GM23338 (cell line): ENCODE data around the gene ZNF366. TPM values are rescaled to one million over a fixed set of nuclear protein-coding genes. Genes with fewer than 3 reads are reported as not detected.

Source experiments
- ATAC-seq: fragments of 200-7000 bp; cut with Tn5 transposase; 3 replicates; pipeline ENCODE4 v1.9.1; 2020
- DNase-seq: peaks from one replicate; pipeline ENCODE4 v3.0.0-alpha.2; 2015; ENCODE audit warnings: low spot score
- H2AFZ ChIP-seq: fragments of 200-600 bp; sonication (generic); 2 replicates; pipeline ENCODE4 v1.8.0; 2016; ENCODE audit warnings: antibody characterized with exemption, mild to moderate bottlenecking, moderate library complexity
- H3F3A ChIP-seq: fragments of 200-600 bp; sonication (generic); replicated peaks from 2 replicates; pipeline ENCODE4 v1.8.0; 2017; ENCODE audit warnings: antibody characterized with exemption, mixed run types, low read depth
- H3K27ac ChIP-seq: fragments of 200-600 bp; sonication (generic); 2 replicates; pipeline ENCODE4 v1.6.1; 2016; ENCODE audit warnings: low read depth
- H3K27me3 ChIP-seq: fragments of 200-600 bp; sonication (generic); 2 replicates; pipeline ENCODE4 v1.8.0; 2016; ENCODE audit warnings: mild to moderate bottlenecking, mixed run types, moderate library complexity; ENCODE audit not compliant: insufficient read depth
- H3K36me3 ChIP-seq: fragments of 200-600 bp; sonication (generic); 2 replicates; pipeline ENCODE4 v1.8.0; 2016; ENCODE audit warnings: mild to moderate bottlenecking; ENCODE audit not compliant: insufficient read depth
- H3K4me1 ChIP-seq: fragments of 200-600 bp; sonication (generic); 2 replicates; pipeline ENCODE4 v1.8.0; 2016; ENCODE audit warnings: mild to moderate bottlenecking, moderate library complexity; ENCODE audit not compliant: insufficient read depth
- H3K4me2 ChIP-seq: fragments of 200-600 bp; sonication (generic); 2 replicates; pipeline ENCODE4 v1.7.1; 2017; ENCODE audit warnings: mixed run types
- H3K4me3 ChIP-seq: fragments of 200-600 bp; sonication (generic); 2 replicates; pipeline ENCODE4 v1.6.1; 2016; ENCODE audit warnings: mixed run types
- H3K79me2 ChIP-seq: fragments of 200-600 bp; sonication (generic); replicated peaks from 2 replicates; pipeline ENCODE4 v1.8.0; 2017; ENCODE audit warnings: mild to moderate bottlenecking; ENCODE audit not compliant: insufficient read depth
- H3K9me2 ChIP-seq: fragments of 200-600 bp; sonication (generic); 2 replicates; pipeline ENCODE4 v1.8.0; 2017; ENCODE audit not compliant: insufficient read depth
- H4K20me1 ChIP-seq: fragments of 200-600 bp; sonication (generic); replicated peaks from 2 replicates; pipeline ENCODE4 v1.8.0; 2017; ENCODE audit warnings: mild to moderate bottlenecking; ENCODE audit not compliant: insufficient read depth
- H3K27ac Mint-ChIP-seq: 2 replicates; pipeline ENCODE4 v1.8.0; 2020; ENCODE audit warnings: inconsistent platforms, mild to moderate bottlenecking, moderate library complexity, mixed read lengths
- H3K27me3 Mint-ChIP-seq: 3 replicates; pipeline ENCODE4 v1.8.0; 2022; ENCODE audit warnings: low read depth, mild to moderate bottlenecking, moderate library complexity, mixed read lengths, inconsistent platforms; ENCODE audit not compliant: insufficient read depth, poor library complexity
- H3K36me3 Mint-ChIP-seq: 3 replicates; pipeline ENCODE4 v1.8.0; 2021; ENCODE audit warnings: low read depth, mild to moderate bottlenecking, inconsistent platforms, moderate library complexity, mixed read lengths
- H3K4me1 Mint-ChIP-seq: 3 replicates; pipeline ENCODE4 v1.8.0; 2020; ENCODE audit warnings: mild to moderate bottlenecking, inconsistent platforms, mixed read lengths
- H3K4me3 Mint-ChIP-seq: 3 replicates; pipeline ENCODE4 v1.8.0; 2021; ENCODE audit warnings: moderate library complexity, mild to moderate bottlenecking, inconsistent platforms, mixed read lengths
- H3K9me3 Mint-ChIP-seq: 3 replicates; pipeline ENCODE4 v1.8.0; 2020; ENCODE audit warnings: moderate library complexity, mild to moderate bottlenecking, inconsistent platforms, mixed read lengths
- CREB1 ChIP-seq: fragments of 250-450 bp; sonication (Bioruptor Pico); IDR thresholded peaks from 2 replicates; pipeline ENCODE4 v1.5.0; 2020; ENCODE audit warnings: low read depth, mild to moderate bottlenecking, moderate library complexity
- EZH2phosphoT487 ChIP-seq: fragments of 200-600 bp; sonication (generic); IDR thresholded peaks from one replicate; pipeline ENCODE4 v1.8.1; 2018; ENCODE audit warnings: antibody characterized with exemption; ENCODE audit not compliant: unreplicated experiment
- JUNB ChIP-seq: IDR thresholded peaks from one replicate; pipeline ENCODE4 v1.6.1; 2016; ENCODE audit warnings: antibody characterized with exemption; ENCODE audit not compliant: unreplicated experiment
- NANOG ChIP-seq: IDR thresholded peaks from 2 replicates; pipeline ENCODE4 v1.6.1; 2016; ENCODE audit warnings: antibody characterized with exemption, borderline replicate concordance
- POLR2AphosphoS5 ChIP-seq: IDR thresholded peaks from 2 replicates; pipeline ENCODE4 v1.6.1; 2016; ENCODE audit warnings: antibody characterized with exemption, low read depth
- ZNF114 ChIP-seq: fragments of 250-450 bp; sonication (Bioruptor Pico); IDR thresholded peaks from 2 replicates; pipeline ENCODE4 v1.5.0; 2020; ENCODE audit warnings: mild to moderate bottlenecking, moderate library complexity
- ZNF331 ChIP-seq: fragments of 250-450 bp; sonication (Bioruptor Pico); IDR thresholded peaks from 2 replicates; pipeline ENCODE4 v1.5.0; 2020; ENCODE audit warnings: low read depth, mild to moderate bottlenecking, moderate library complexity
- polyA plus RNA-seq: library from polyadenylated mRNA; unstranded; fragments of >200 nt; fragmentation: Nextera tagmentation; extraction: Ambion mirVana; gene quantifications from 2 replicates; pipeline ENCODE4 v1.2.1, GENCODE V29; 2016
- total RNA-seq: library from RNA; depleted of rRNA; stranded (reverse); fragments of >200 nt; shearing (Covaris generic); gene quantifications from 2 replicates; pipeline ENCODE4 v1.2.3, GENCODE V29; 2014
- TF ChIP-seq, protein P1 (sequence below): IDR thresholded peaks from 2 replicates; pipeline ENCODE4 v1.6.1; 2016; ENCODE audit warnings: antibody characterized with exemption
- TF ChIP-seq, protein P2 (sequence below), 2 experiments: fragments of 200-600 bp in 1 of 2; sonication (generic) in 1 of 2; conservative IDR thresholded peaks; 2 replicates each; pipeline versions ENCODE4 v1.5.1 to v1.6.1; 2016 to 2017; ENCODE audit warnings: antibody characterized with exemption in 2 of 2, low read depth in 2 of 2, mild to moderate bottlenecking in 2 of 2, moderate library complexity in 1 of 2
- TF ChIP-seq, protein P3 (sequence below): IDR thresholded peaks from one replicate; pipeline ENCODE4 v1.6.1; 2018; ENCODE audit warnings: antibody characterized with exemption; ENCODE audit not compliant: unreplicated experiment

ZNF366 gene
- total and polyA plus RNA-seq, 2 experiments from 2014 or later: not detected

- Histone ChIP-seq H3K27me3 (no peaks in the 10 kb centered on the region), H3K4me3 (no peak overlapping the region), H2AFZ (no peak overlapping the region), H3K9me2 (0 out of 2 replicates have a peak, but pooled peaks cover 4% of the 10 kb centered on the region), H3K4me1 (no peaks in the 10 kb centered on the region), H3F3A (no peaks in the 10 kb centered on the region), H3K27ac (no peak overlapping the region), H3K79me2 (no peaks in the 10 kb centered on the region), H3K36me3 (no peaks in the 10 kb centered on the region), H4K20me1 (no peaks in the 10 kb centered on the region), H3K4me2 (no peak overlapping the region)
- TF ChIP-seq POLR2AphosphoS5: no peak
- no peak for TF ChIP-seq NANOG
- no peak for TF ChIP-seq CREB1 (CRISPR knock-in tag)
- no peak for TF ChIP-seq ZNF331 (CRISPR knock-in tag)
- Mint-ChIP-seq H3K36me3 (no peaks in the 10 kb centered on the region), H3K4me1 (no peaks in the 10 kb centered on the region; the same call in 2 of the 3 replicates), H3K27ac (no peak overlapping the region), H3K4me3 (no peak overlapping the region), H3K27me3 (peaks cover 8% of the 10 kb centered on the region), H3K9me3 (no peaks in the 10 kb centered on the region)
- ATAC-seq (no peak), DNase-seq (no peak)
Observed at GRCh38 chr5:72459089-72459661, 48.0 kb downstream of the ZNF366 start.

- Histone ChIP-seq H2AFZ (no peak overlapping the region), H3K4me2 (no peak overlapping the region), H3K36me3 (no peaks in the 10 kb centered on the region), H3F3A (no peaks in the 10 kb centered on the region), H3K27ac (no peak overlapping the region), H4K20me1 (no peaks in the 10 kb centered on the region), H3K4me1 (no peaks in the 10 kb centered on the region), H3K27me3 (no peaks in the 10 kb centered on the region), H3K9me2 (peaks cover 11% of the 10 kb centered on the region), H3K4me3 (no peak overlapping the region), H3K79me2 (no peaks in the 10 kb centered on the region)
- Mint-ChIP-seq H3K4me3 (no peak overlapping the region), H3K4me1 (no peaks in the 10 kb centered on the region; the same call in 2 of the 3 replicates), H3K27me3 (peaks cover 8% of the 10 kb centered on the region), H3K9me3 (no peaks in the 10 kb centered on the region), H3K36me3 (no peaks in the 10 kb centered on the region), H3K27ac (no peak overlapping the region)
- no peak for DNase-seq
- no peak for ATAC-seq
- TF ChIP-seq JUNB: no peak
- TF ChIP-seq, protein P1, sequence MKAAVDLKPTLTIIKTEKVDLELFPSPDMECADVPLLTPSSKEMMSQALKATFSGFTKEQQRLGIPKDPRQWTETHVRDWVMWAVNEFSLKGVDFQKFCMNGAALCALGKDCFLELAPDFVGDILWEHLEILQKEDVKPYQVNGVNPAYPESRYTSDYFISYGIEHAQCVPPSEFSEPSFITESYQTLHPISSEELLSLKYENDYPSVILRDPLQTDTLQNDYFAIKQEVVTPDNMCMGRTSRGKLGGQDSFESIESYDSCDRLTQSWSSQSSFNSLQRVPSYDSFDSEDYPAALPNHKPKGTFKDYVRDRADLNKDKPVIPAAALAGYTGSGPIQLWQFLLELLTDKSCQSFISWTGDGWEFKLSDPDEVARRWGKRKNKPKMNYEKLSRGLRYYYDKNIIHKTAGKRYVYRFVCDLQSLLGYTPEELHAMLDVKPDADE: no peak
- no peak for TF ChIP-seq EZH2phosphoT487
- no peak for TF ChIP-seq NANOG
- TF ChIP-seq, protein P2, sequence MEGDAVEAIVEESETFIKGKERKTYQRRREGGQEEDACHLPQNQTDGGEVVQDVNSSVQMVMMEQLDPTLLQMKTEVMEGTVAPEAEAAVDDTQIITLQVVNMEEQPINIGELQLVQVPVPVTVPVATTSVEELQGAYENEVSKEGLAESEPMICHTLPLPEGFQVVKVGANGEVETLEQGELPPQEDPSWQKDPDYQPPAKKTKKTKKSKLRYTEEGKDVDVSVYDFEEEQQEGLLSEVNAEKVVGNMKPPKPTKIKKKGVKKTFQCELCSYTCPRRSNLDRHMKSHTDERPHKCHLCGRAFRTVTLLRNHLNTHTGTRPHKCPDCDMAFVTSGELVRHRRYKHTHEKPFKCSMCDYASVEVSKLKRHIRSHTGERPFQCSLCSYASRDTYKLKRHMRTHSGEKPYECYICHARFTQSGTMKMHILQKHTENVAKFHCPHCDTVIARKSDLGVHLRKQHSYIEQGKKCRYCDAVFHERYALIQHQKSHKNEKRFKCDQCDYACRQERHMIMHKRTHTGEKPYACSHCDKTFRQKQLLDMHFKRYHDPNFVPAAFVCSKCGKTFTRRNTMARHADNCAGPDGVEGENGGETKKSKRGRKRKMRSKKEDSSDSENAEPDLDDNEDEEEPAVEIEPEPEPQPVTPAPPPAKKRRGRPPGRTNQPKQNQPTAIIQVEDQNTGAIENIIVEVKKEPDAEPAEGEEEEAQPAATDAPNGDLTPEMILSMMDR (conservative IDR thresholded peaks at IDR 0.05; ENCODE audit: low read depth in 2 of 2): no peak
- TF ChIP-seq, protein P3, sequence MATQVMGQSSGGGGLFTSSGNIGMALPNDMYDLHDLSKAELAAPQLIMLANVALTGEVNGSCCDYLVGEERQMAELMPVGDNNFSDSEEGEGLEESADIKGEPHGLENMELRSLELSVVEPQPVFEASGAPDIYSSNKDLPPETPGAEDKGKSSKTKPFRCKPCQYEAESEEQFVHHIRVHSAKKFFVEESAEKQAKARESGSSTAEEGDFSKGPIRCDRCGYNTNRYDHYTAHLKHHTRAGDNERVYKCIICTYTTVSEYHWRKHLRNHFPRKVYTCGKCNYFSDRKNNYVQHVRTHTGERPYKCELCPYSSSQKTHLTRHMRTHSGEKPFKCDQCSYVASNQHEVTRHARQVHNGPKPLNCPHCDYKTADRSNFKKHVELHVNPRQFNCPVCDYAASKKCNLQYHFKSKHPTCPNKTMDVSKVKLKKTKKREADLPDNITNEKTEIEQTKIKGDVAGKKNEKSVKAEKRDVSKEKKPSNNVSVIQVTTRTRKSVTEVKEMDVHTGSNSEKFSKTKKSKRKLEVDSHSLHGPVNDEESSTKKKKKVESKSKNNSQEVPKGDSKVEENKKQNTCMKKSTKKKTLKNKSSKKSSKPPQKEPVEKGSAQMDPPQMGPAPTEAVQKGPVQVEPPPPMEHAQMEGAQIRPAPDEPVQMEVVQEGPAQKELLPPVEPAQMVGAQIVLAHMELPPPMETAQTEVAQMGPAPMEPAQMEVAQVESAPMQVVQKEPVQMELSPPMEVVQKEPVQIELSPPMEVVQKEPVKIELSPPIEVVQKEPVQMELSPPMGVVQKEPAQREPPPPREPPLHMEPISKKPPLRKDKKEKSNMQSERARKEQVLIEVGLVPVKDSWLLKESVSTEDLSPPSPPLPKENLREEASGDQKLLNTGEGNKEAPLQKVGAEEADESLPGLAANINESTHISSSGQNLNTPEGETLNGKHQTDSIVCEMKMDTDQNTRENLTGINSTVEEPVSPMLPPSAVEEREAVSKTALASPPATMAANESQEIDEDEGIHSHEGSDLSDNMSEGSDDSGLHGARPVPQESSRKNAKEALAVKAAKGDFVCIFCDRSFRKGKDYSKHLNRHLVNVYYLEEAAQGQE: no peak
- TF ChIP-seq ZNF114: no peak
- TF ChIP-seq ZNF331 (CRISPR knock-in tag): no peak
Observed at GRCh38 chr5:72458407-72458806, 48.8 kb downstream of the ZNF366 start.
